Measurements from ENCODE around the gene ATXN10.

GRCh38 chr22:45867906-45868555 is 196.4 kb downstream of the ATXN10 start:
- TF ChIP-seq CTCF (IDR thresholded peaks at IDR 0.05; ENCODE audit: low read depth, low read length, poor library complexity, severe bottlenecking) (no peak), EZH2phosphoT487 (IDR thresholded peaks at IDR 0.05; ENCODE audit: borderline replicate concordance, low read length) (no peak)

Data from DOHH2 (cell line).